ENCODE measurements around the gene ATP8A2. TPM values are rescaled to one million over a fixed set of nuclear protein-coding genes. Genes with fewer than 3 reads are reported as not detected.
"Not testable (repeated sequence)": the region's sequence is repeated elsewhere in the genome, so short reads cannot be mapped to it uniquely, and the experiment has no call there.

Gene ATP8A2
- total RNA-seq, 1 donor from 2014 or later, result not detected

DNA sequence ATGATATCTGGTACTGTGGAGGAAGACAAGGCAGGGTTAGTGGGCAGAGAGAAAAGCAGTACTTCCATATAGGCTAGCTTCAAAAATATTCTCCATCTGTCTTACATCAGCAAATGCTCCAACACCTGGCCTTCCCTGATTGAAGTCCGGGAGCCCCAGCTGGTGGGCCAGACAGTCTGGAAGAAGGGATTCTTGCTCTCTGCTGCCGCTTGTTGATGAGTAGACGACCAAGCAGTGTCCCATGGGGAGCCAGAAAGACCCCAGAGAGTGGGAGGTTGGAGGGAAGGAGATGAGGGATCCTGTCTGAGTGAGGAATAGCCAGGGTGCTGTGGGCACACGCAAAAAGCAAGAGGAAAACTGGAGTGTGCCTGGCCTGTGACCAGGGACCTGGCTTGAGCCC, 95.1 kb downstream of the ATP8A2 start:
- no peak for ATAC-seq

DNA sequence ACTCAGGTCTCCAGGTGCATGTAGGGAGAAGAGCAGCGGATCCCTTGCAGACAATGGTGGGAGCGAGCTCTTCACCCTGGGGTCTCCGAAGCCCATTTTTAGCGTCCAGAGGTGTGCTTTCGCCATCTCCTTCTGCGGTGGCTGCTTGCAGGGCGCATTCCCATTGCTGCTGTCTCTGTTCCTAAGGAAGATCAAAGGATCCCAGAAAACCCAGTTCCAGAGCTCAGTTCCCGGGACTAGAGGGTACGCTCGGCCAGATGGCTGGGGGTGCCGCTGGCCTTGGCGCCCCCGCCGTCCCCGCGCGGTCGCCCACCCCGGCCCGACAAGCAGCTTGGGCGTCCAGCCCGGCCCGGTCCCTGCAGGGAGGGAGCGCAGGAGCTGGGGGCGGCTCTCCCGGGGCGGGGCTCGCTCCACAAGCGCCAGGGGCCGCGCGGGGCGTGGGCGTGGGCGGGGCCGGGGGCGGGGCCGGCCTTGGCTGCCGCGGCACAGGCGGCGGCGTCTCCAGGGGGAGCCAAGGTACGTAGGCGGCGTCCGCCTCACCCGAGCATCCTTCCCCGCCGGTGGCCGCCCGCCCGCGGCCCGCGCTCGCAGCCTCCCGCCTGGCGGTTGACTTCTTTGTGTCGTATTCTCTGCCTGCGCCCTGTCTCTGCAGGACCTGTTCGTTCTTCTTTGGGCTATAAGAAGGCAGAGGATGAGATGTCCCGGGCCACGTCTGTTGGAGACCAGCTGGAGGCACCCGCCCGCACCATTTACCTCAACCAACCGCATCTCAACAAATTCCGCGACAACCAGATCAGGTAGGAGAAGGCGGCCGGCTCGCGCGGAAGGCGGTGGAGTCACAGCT, 96.8 kb downstream of the ATP8A2 start:
- ATAC-seq, result no peak

DNA sequence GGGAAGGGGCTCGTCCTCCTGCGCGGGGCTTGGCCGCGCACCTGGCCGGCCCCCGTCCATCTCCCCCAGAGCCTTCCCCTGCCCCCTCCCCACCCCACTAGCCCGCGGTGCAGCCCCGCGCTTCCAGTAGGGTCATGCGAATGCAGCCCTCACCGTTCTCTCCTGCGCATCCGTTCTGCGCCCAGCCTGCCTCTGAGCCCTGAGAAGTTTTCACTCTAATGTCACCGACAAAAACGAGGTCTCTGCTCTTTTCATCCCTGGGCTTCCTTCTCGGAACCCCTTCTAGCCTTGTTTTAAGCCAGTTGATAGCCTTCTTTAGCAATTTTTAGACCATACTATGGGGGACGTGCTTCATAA, 97.4 kb downstream of the ATP8A2 start:
- no peak for ATAC-seq

DNA sequence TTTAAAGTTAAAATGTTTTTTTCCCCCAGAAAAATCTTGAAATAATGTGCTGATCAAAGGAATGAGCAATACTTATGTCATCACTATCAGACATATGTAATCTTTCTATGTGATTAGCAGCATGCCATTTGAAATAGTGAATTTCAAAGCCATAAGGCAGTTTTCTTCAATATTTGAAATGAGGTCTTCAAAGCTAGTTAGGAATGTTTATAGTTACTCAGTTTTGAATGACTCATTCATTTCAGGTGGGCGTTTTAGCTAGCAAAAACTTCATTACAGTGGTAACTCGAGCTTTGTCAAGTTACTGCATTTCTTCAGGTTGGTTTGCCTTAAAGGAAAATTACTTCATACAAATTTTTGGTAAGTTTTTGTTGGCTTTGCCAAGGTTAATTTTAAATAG, 102.1 kb downstream of the ATP8A2 start:
- ATAC-seq, result no peak

DNA sequence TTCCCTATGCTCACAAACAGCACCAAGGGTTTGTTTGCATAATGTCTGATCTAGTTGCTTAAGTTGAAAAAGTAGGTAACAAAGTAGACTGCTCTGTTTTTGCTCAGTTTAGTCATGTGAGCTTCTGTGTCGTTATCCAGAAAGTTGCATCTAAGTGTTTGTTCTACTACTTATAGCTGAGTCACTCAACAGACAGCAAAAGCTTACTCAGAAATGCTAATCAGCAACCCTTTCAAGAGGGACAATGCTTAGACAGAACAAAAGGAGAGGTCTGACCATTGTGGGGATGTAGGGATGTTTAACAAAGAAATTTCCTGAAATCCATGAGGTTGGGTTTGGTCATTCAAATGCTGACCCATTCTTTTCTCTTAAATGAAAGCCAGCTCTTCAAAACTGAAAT, 106.4 kb downstream of the ATP8A2 start:
- ATAC-seq, result no peak

DNA sequence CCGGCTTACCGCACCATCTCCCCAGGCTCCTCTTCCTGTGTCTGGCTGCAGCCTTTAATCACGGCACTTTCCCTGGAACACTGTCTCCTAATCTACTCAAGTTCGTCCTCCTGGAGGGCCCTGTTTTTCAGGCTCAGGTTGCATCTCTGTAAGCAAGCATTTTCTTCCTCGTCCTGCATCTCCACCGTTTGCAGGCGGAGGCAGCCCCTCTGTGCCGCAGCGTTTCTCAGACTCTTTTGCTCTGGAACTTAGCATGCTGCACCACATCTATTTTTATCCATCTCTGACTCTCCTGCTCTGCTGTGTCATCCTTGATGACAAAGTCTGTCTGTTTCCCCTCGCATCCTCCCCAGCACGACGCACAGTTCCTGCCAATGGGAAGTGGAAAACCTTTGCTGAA, 117.5 kb downstream of the ATP8A2 start:
- no peak for ATAC-seq

DNA sequence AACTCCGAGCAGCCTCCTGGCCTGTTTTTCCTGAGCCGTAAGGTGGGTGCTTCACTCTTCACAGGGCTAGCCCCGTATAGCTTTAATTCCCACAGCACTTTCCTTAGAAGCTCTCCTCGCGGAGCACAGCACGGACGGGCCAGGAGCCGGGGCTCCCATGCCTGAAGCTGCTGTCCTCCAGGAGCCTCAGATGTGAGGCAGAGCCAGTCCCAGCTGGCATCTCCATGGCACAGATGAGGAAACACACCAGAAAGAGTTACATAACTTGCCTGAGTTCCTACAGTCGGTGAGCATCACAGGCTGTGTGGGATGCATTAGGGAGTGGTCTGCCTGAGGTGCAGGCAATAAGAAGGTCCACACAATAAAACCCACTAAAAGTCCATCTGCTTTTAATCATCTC, 118.5 kb downstream of the ATP8A2 start:
- no peak for ATAC-seq

DNA sequence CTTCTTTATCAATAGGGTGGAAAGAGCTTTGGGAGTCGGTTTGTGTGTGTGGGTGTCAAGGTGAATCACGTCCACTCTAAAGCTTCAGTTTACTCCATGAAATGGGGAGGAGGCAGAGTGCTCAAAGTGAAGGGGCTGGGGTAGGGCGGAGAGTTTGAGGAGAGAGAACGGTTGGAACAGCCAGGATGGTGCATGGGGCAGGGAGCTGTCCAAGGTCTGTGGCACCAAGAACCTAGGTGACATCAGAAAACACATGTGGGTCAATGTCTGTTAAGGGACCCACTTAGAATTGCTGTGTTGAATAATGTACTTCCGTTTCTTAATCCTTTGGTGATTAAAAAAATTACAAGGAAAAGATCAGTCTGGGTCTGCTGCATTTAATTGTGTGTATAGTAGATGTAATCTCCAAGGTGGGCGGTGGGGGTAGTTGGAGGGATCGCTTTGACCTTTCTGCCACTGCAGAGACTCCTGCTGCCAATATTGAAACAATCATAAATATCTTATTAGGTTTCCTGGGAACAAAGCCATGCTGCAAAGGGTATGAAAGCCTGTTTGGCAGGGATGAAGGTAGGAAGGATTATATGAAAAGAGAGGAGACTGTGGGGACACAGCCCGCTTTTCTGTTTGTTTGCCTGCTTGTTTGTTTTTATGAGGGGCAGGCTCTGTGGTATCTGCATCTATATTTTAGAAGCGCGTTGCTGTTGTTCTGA, 122.3 kb downstream of the ATP8A2 start:
- no peak for ATAC-seq

DNA sequence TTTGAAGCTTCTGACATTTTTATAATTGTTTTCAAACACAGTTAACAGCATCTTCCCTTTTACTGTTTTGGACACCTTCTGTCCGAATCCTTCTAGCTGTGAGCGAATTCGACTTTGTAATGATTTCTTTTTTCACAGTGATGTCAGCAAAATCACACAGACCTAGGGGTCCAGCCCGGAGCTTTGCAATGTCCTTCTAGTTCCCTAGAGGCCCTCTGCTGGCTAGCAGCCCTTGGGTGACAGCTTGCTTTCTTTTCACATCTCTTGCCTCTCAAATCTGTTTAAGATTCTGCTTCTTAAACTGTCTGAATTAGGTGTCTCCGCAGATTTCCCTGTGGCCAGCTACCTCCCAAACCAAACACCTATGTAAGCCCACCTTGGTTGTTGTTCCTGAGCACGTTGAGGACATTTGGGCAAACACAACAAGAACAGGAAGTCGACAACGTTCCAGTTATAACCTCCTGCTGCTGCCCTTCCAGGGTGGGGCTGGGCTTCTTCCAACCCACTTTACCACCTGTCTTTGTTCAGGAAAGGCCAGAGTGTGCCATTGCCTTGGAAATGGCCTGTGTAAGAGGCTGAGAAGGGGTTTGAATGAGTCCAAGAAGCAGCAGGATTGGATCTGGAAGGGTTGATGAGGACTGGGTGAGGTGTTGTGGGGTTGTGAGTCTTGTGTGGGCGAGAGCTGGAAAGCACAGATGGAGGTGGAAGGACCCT, 123.1 kb downstream of the ATP8A2 start:
- no peak for ATAC-seq

DNA sequence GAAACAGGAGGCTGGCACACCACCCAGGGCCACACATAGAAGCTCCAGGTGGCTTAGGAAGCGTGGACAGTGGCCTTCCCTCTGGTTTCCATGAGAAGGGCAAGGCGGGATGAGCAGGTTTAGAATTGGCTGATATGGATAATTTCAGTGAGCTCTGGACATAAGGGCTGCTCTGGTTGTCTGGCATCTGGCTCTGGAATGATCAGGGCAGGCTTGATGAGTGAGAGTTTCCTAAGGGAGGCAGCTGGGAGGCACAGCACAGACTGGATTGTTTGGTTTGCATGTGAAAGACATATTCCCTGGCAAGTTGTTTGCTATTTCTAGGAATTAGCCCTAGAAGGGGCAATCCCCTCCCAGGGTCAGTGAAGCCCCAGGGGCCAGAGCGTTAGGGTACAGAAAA, 129.5 kb downstream of the ATP8A2 start:
- ATAC-seq, result no peak

DNA sequence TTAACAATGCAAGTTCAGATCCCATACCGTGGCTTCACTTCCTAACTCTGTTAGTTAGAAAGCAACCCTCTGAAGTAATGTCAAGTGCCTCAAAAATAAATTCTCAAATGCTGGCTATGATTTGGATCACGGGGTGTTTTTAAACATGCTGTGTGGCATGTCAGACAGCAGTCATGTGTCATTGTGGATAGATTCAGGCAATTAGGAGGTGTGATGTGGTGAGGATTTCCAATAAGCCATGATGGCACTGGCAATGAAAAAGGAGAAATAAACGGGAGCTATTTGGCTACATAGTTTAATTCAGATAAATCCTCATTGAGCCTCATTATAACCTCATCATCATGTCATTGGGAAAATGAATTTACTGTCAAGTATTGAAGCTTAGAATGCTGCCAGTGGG, 130.3 kb downstream of the ATP8A2 start:
- ATAC-seq, result no peak

DNA sequence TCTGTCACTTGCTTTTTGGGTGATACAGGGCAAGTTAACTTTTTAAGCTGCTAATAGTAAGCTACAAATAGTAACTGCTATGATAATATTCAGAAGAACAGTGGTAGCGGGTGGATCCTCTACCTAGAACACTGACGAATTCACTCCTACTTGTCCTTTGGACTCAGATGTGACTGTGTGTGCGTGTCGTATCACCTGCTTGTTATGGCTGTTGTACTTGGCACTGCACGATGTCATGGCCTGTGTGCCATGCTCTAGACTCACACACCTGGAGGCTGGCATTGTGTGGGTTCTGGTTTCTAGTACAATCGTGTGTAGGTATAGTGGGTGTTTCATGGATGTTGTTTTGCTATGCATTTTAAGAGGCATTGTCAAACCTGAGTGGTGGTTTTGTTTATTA, 130.8 kb downstream of the ATP8A2 start:
- no peak for ATAC-seq

DNA sequence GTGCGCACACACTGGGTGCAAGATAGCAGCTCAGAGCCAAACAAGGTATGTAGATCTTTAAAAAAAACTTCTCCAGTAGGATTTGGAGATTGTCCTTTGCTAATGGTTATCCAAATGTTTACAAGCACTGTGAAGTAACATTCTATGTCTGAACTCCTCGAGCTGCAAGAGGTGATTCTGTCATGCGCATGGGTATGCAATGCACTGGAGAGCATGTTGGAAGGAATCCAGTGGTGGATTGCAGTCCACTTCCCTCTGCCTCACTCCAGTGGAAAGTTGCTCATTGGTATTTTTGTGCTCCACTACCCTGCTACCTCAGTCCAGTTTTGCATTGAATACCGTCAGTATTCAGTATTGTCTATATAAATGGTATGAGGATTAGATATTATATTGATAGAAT, 132.1 kb downstream of the ATP8A2 start:
- no peak for ATAC-seq

DNA sequence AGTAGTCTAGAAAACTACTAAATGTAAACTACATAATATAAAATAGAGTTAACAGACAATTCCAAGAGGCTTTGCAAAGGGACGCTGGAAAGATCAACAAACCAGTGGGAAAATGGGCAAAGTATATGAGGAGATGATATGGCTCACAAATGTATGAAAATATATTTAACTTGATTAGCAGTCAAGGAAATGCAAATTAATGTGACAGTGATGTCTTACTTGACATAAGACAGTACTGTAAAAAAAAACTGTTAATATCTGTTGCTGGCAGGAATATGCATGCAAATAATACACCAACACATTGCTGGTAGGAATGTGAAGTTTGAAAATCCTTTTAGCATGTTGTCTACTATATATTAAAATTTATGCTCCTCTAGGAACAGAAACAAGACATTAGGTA, 136.1 kb downstream of the ATP8A2 start:
- no peak for ATAC-seq

DNA sequence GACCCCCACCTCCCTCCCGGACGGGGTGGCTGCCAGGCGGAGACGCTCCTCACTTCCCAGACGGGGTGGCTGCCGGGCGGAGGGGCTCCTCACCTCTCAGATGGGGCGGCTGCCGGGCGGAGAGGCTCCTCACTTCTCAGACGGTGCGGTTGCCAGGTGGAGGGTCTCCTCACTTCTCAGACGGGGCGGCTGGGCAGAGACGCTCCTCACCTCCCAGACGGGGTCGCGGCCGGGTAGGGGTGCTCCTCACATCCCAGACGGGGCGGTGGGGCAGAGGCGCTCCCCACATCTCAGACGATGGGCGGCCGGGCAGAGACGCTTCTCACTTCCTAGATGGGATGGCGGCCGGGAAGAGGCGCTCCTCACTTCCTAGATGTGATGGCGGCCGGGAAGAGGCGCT, 141.3 kb downstream of the ATP8A2 start:
- ATAC-seq, result not testable (repeated sequence)

DNA sequence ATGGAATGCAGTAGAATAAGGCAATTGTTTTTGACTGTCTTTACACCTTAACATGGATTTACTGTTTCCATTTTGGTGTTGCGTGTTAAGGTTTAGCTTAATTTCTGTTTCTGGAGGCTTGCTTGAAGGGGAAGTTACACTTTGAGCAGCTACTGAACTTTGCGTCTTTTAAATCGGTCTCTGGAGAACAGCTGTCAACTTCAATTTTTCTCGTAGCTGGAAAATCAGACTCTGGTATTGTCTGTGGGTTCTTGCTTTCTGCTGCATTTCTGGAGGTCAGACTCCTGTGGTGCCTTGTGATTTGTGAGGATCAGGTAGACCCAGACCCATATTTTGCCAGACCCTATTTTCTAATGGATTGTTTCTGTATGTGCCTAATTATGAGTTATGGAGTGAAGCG, 146.7 kb downstream of the ATP8A2 start:
- no peak for ATAC-seq

DNA sequence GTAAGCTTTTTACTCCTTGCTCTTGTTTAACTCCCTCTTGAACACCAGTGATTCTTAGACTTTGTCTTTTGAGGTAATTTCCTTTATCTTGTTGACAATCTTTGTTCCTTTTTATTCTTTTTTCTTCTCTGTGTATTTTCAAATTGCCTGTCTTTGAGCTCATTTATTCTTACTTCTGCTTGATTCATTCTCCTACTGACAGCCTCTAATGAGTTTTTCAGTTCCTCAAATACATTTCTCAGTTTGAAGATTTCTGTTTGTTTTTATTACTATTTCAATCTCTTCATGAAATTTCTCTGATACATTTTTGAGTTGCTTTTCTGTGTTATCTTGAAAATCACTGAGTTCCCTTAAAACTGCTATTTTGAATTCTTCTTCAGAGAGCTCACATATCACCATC, 154.1 kb downstream of the ATP8A2 start:
- no peak for ATAC-seq

DNA sequence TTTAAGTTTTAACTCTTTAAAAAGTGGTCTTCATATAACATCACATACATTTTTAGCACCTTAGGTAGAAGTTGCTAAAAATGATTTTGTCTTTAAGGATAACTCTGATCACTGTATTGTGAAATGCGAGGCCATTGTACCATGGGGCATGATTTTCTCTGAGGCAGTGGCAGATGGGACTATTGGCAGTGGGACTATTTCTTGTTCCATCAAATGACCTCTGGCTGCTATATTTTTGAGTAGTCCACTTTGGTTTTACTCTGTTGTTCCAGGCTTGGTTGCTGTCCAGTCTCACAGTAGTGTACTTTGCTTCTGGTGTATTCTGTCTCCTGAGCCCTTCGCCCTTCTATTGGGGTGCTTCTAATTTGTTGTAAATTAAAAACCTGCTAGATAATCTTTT, 156.5 kb downstream of the ATP8A2 start:
- no peak for ATAC-seq

DNA sequence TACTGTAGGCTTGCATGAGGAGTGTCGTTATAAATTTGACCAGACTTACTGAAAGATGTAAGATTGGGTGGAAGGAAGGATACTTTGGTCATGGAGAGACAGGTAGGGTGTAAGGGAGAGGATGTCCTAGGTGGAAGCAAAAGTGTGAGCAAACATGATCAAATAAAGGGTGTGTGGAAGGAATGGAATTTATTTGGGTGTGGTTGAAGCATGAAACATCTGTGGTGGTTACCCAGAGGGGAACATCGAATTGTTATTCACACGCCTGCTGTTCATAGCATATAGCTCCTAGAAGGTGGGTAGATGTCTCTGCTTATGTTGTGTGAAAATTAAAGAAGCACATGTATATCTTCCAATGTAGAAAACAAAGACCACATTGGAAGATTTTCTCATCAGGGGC, 157.7 kb downstream of the ATP8A2 start:
- no peak for ATAC-seq

DNA sequence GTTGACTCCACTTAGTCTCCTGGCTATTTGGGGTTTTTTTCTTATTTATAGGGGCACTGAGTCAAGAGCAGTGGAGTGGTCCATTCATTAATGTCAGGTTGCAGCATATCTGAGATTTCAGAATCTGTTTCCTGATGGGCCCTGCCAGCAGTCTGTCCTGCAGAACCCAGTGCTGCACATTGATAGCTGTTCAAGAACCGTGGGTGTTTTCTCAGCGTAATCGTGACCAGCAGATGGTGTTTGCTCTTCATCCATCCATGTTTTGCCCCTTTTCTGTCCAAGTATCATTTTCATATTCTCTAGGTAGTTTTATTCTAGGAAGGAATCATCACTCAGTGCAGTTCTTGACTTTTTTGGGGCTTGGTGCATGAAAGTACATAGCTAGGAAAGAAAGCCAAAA, 166.5 kb downstream of the ATP8A2 start:
- no peak for ATAC-seq

DNA sequence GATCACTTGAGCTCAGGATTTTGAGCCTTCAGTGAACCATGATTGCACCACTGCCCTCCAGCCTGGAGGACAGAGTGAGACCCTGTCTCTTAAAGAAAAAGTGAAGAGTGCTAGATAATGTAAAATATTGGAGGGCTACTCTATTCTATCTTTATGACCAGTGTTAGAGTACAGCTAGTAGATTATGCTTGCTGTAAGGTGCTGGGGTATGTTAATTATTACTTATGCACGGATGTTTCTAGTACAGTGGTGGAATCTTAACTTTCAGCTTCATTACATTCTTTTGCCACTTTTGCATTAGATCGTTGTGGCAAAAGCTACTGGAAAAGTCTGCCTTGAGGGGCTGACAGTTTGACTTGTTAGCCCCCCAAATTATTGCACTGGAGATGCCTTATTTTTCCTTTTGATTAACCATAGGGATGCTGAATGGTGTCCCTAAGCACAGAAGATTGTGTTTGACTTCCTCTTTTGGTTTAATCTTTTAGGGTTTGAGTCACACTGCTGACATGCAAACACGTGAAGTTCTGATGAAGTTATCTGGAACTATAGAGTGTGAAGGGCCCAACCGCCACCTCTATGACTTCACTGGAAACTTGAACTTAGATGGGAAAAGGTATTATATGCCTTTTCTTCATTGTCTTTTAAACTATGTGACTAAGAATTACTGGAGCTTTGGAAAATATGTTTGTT, 169.8 kb downstream of the ATP8A2 start:
- ATAC-seq, result no peak

DNA sequence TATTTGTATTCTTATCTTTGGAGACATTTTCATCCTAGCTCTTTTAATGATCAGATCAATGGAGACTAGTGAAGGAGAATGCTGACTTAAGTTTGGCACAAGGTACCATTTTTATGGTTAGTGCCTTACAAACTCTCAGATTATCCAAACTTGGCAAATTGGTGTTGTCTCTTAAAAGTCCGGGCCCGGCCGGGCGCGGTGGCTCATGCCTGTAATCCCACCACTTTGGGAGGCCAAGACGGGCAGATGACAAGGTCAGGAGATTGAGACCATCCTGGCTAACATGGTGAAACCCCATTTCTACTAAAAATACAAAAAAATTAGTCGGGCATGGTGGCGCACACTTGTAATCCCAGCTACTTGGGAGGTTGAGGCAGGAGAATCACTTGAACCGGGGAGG, 177.2 kb downstream of the ATP8A2 start:
- ATAC-seq, result not testable (repeated sequence)

DNA sequence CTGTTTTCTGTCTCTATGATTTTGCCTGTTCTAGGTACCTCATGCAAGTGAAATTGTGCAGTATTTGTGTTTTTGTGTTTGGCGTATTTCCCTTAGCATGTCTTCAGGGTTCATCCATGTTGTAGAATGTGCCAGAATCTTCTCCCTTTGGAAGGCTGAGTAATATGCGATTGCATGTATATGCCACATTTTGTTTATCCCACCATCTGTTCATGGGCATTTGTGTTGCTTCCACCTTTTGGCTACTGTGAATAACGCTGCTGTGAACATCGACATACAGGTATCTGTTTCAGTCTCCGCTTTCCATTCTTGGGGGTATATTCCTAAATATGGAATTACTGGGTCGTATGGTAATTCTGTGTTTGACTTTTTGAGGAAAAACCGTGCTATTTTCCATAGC, 190.0 kb downstream of the ATP8A2 start:
- ATAC-seq, result no peak

Measured in esophagus mucosa (tissue), 1 donor.